K562 (cell line): ENCODE measurements around the gene RNF151. TPM values are rescaled to one million over a fixed set of nuclear protein-coding genes. Genes with fewer than 3 reads are reported as not detected.

Experiments
- ARHGAP35 ChIP-seq: fragments of 450-650 bp; IDR thresholded peaks from 2 replicates; pipeline ENCODE4 v1.6.1; 2018; ENCODE audit not compliant: partially characterized antibody
- CC2D1A ChIP-seq: fragments of 450-650 bp; IDR thresholded peaks from 2 replicates; pipeline ENCODE4 v1.6.1; 2017; ENCODE audit warnings: mild to moderate bottlenecking
- CEBPZ ChIP-seq: fragments of 150-350 bp; IDR thresholded peaks from 2 replicates; pipeline ENCODE4 v1.6.1; 2014; ENCODE audit warnings: low read depth, mild to moderate bottlenecking, low read length, borderline replicate concordance
- ERF ChIP-seq: fragments of 450-650 bp; formaldehyde crosslinking; IDR thresholded peaks from 2 replicates; pipeline ENCODE4 v1.4.0; 2020; ENCODE audit warnings: mild to moderate bottlenecking, mixed read lengths
- GTF2A2 ChIP-seq: IDR thresholded peaks from 2 replicates; pipeline ENCODE4 v1.6.1; 2016; ENCODE audit warnings: mild to moderate bottlenecking, missing genetic modification characterization, missing compliant biosample characterization
- IRF9 ChIP-seq: fragments of 450-650 bp; IDR thresholded peaks from 2 replicates; pipeline ENCODE4 v1.6.1; 2016; ENCODE audit warnings: missing biosample characterization, missing genetic modification characterization
- KDM5B ChIP-seq: fragments of 200-600 bp; sonication (generic); IDR thresholded peaks from 2 replicates; pipeline ENCODE4 v1.6.1; 2012; ENCODE audit warnings: low read depth, mild to moderate bottlenecking, moderate library complexity, low read length, control low read depth, inconsistent platforms; ENCODE audit not compliant: insufficient replicate concordance
- MAZ ChIP-seq, 2 experiments: fragments of 450-650 bp in 1 of 2; sonication (generic) in 1 of 2; formaldehyde crosslinking; IDR thresholded peaks in 1 of 2; conservative IDR thresholded peaks in 1 of 2; 2 replicates each; pipeline versions ENCODE4 v1.4.0 to v1.5.0; 2020; ENCODE audit warnings: mild to moderate bottlenecking in 1 of 2, missing genetic modification reagents in 1 of 2
- NR2C1 ChIP-seq, 2 experiments: fragments of 450-650 bp; IDR thresholded peaks; 2 replicates each; pipeline ENCODE4 v1.6.1; 2017; ENCODE audit warnings: mild to moderate bottlenecking in 2 of 2, antibody characterized with exemption in 1 of 2, inconsistent platforms in 1 of 2, missing compliant biosample characterization in 1 of 2, missing genetic modification characterization in 1 of 2
- PURB ChIP-seq: sonication (generic); formaldehyde crosslinking; IDR thresholded peaks from 2 replicates; pipeline ENCODE4 v1.9.0; 2021; ENCODE audit warnings: low read depth, mild to moderate bottlenecking, missing genetic modification reagents
- RBM15 ChIP-seq: fragments of 200-400 bp; formaldehyde crosslinking; IDR thresholded peaks from 2 replicates; pipeline ENCODE4 v1.6.1; 2018; ENCODE audit warnings: mild to moderate bottlenecking, low read length, moderate library complexity; ENCODE audit not compliant: insufficient read depth
- SMARCE1 ChIP-seq: fragments of 450-650 bp; IDR thresholded peaks from 2 replicates; pipeline ENCODE4 v1.7.1; 2016; ENCODE audit warnings: mild to moderate bottlenecking
- SPI1 ChIP-seq: IDR thresholded peaks from 2 replicates; pipeline ENCODE4 v1.6.1; 2011; ENCODE audit warnings: low read depth, low read length, control low read depth, borderline replicate concordance
- STAT5A ChIP-seq: IDR thresholded peaks from 2 replicates; pipeline ENCODE4 v1.6.1; 2012; ENCODE audit warnings: low read length, inconsistent platforms, borderline replicate concordance
- TBL1XR1 ChIP-seq, 2 experiments: IDR thresholded peaks; 2 replicates each; pipeline ENCODE4 v1.6.1; 2012; ENCODE audit warnings: improper control_type of control experiment in 2 of 2, low read length in 2 of 2, mild to moderate bottlenecking in 1 of 2
- ZNF354B ChIP-seq: fragments of 250-450 bp; sonication (Bioruptor Pico); IDR thresholded peaks from 2 replicates; pipeline ENCODE4 v1.4.0; 2020
- ZNF431 ChIP-seq: sonication (generic); formaldehyde crosslinking; IDR thresholded peaks from 2 replicates; pipeline ENCODE4 v1.8.0; 2022; ENCODE audit warnings: mild to moderate bottlenecking, missing genetic modification reagents
- ZNF609 ChIP-seq: sonication (generic); formaldehyde crosslinking; IDR thresholded peaks from 2 replicates; pipeline ENCODE4 v1.8.1; 2023; ENCODE audit warnings: missing genetic modification reagents, mild to moderate bottlenecking, borderline replicate concordance
- polyA plus RNA-seq, 8 experiments: library from polyadenylated mRNA; depleted of rRNA in 4 of 8; stranded (reverse) in 5 of 8; unstranded in 3 of 8; fragments of >200 nt; fragmentation: Nextera tagmentation in 2 of 8; fragmentation: Illumina TruSeq in 1 of 8; extraction: Ambion mirVana in 2 of 8; extraction: Trizol in 1 of 8; gene quantifications; 2 replicates each; pipeline versions ENCODE4 v1.2.1 to v1.2.3, GENCODE V29; 2011 to 2014; ENCODE audit warnings: inconsistent platforms in 1 of 8, missing spikeins in 1 of 8
- total RNA-seq, 7 experiments: library from RNA; depleted of rRNA in 6 of 7; stranded (reverse); fragments of >200 nt in 6 of 7; fragmentation: Illumina TruSeq in 2 of 7; extraction: Trizol in 2 of 7; gene quantifications; 2 replicates each; pipeline versions ENCODE4 v1.2.1 to v1.2.3, GENCODE V29; 2011 to 2021; ENCODE audit warnings: low replicate concordance in 1 of 7

The RNF151 gene
- total and polyA plus RNA-seq, 9 of the 15 experiments (the other 6 are each of a cell fraction or from before 2014, with no cell fraction given) = not detected

GRCh38 chr16:1964506-1965395 lies 1.9 kb upstream of the RNF151 start, which contains the start of gene RPS2 (continued):
- TF ChIP-seq PURB (CRISPR knock-in tag) (no peak), CEBPZ (no peak), TBL1XR1 (IDR thresholded peaks at IDR 0.05; ENCODE audit: low read length in 2 of 2) (no peak; a peak in 3 of 4 replicates), ARHGAP35 (peak; percentile 87), SMARCE1 (no peak), ZNF354B (CRISPR knock-in tag) (no peak), MAZ (CRISPR knock-in tag; conservative IDR thresholded peaks at IDR 0.05 in 1 of 2, IDR thresholded peaks at IDR 0.05 in 1 of 2) (peak; percentile 68 to 94; a peak in 3 of 4 replicates), ZNF431 (peak; percentile 56), SPI1 (no peak), ERF (CRISPR knock-in tag) (peak; percentile 91), KDM5B (peak; percentile 99), CC2D1A (no peak), STAT5A (no peak; the same call in 1 of the 2 replicates), NR2C1 (IDR thresholded peaks at IDR 0.05) (no peak), NR2C1 (tag; IDR thresholded peaks at IDR 0.05) (0 out of 2 replicates have a peak, but pooled peaks have one; percentile 35), IRF9 (tag) (no peak), RBM15 (peak; percentile 65; the same call in 1 of the 2 replicates), ZNF609 (CRISPR knock-in tag) (peak; percentile 78), GTF2A2 (tag) (peak; percentile 97)
